Colonic mucosa (tissue), 4 donors: Measurements from ENCODE around the gene SGCE. TPM values are rescaled to one million over a fixed set of nuclear protein-coding genes. Genes with fewer than 3 reads are reported as not detected.

Experiments used
- DNase-seq: peaks from one replicate; pipeline ENCODE4 v3.0.0-alpha.2; 2020
- H3K27ac ChIP-seq: fragments of 200-600 bp; one replicate; pipeline ENCODE4 v1.8.0; 2021
- H3K27me3 ChIP-seq: fragments of 200-600 bp; one replicate; pipeline ENCODE4 v1.8.0; 2021
- H3K36me3 ChIP-seq: fragments of 200-600 bp; one replicate; pipeline ENCODE4 v1.8.0; 2021
- H3K4me1 ChIP-seq: fragments of 200-600 bp; one replicate; pipeline ENCODE4 v1.8.0; 2021; ENCODE audit warnings: mild to moderate bottlenecking
- H3K4me3 ChIP-seq: fragments of 200-600 bp; one replicate; pipeline ENCODE4 v1.8.0; 2021
- H3K9ac ChIP-seq, 2 donors: one replicate each; pipeline ENCODE4 v1.7.0; 2013; ENCODE audit warnings: control low read depth in 2 of 2, low read depth in 2 of 2, low read length in 2 of 2
- H3K9me3 ChIP-seq: fragments of 200-600 bp; one replicate; pipeline ENCODE4 v1.8.0; 2021
- CTCF ChIP-seq: fragments of 200-600 bp; IDR thresholded peaks from one replicate; pipeline ENCODE4 v1.8.0; 2022; ENCODE audit warnings: antibody characterized with exemption, mild to moderate bottlenecking
- intact Hi-C: fragments of 100-400 bp; cut with DNase I; formaldehyde crosslinking; loops from one replicate; pipeline ENCODE4 v1.14.1; 2022
- total RNA-seq, 2 donors: library from RNA; stranded (reverse); fragmentation: NEBNext Ultra II Directional in 1 of 2; extraction: Animal tissue kit (Norgen Biotek cat#: 25700) in 1 of 2; gene quantifications; one replicate each; pipeline ENCODE4 v1.2.1, GENCODE V29; 2021
- donor health status: healthy.
- donor health status: DM: no; HTN: no; CAD: no.
- donor health status: DM: no; HTN: no; CAD: no.

Gene SGCE
- total RNA-seq, 2 donors from 2014 or later = 6.1 to 10.8 TPM

DNA sequence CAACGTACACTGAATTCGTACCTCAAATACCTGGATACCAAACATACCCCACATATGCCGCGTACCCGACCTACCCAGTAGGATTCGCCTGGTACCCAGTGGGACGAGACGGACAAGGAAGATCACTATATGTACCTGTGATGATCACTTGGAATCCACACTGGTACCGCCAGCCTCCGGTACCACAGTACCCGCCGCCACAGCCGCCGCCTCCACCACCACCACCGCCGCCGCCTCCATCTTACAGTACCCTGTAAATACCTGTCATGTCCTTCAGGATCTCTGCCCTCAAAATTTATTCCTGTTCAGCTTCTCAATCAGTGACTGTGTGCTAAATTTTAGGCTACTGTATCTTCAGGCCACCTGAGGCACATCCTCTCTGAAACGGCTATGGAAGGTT, 9.5 kb upstream of the SGCE start:
- Histone ChIP-seq H3K4me3 (no peak overlapping the region), H3K9ac (no peak overlapping the region), H3K4me1 (no peaks in the 10 kb centered on the region), H3K36me3 (no peaks in the 10 kb centered on the region), H3K27me3 (no peaks in the 10 kb centered on the region), H3K27ac (no peak overlapping the region), H3K9me3 (no peaks in the 10 kb centered on the region)
- TF ChIP-seq CTCF = no peak
- intact Hi-C loops = no loop called here
- no peak for DNase-seq

- no peaks in the 10 kb centered on the region for H3K4me1 ChIP-seq
- H3K27ac ChIP-seq = no peak overlapping the region
- no peaks in the 10 kb centered on the region for H3K36me3 ChIP-seq
- TF ChIP-seq CTCF = no peak
- H3K9me3 ChIP-seq = no peaks in the 10 kb centered on the region
- H3K27me3 ChIP-seq = no peaks in the 10 kb centered on the region
- no peak overlapping the region for H3K4me3 ChIP-seq
- no peak overlapping the region for H3K9ac ChIP-seq
- intact Hi-C loops = no loop called here
- DNase-seq = no peak
Measured at GRCh38 chr7:94664023-94664422, 8.1 kb upstream of the SGCE start.

DNA sequence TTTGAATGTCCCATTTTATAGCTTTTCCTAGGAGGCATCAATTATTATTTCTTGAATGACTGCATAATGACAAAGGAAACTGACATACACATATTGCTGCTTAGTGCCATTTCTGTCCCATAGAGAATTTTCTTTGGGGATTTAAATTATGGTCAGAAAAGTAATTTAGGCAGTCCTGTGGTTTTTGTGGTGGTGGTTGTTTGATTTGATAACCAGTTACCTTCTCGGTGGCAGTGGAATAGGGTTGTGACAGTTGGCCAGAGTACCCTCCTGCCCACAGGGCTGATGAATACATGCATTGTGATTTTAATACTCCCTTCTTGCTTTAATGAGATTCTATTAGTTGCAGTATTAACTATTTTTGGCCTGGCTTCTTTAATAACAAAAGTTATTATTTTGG, 6.6 kb upstream of the SGCE start:
- TF ChIP-seq CTCF = no peak
- intact Hi-C loops = no loop called here
- no peak for DNase-seq
- Histone ChIP-seq H3K9me3 (no peaks in the 10 kb centered on the region), H3K36me3 (no peaks in the 10 kb centered on the region), H3K27me3 (no peaks in the 10 kb centered on the region), H3K4me1 (no peaks in the 10 kb centered on the region), H3K27ac (no peak overlapping the region), H3K4me3 (no peak overlapping the region), H3K9ac (no peak overlapping the region)

- no peak for TF ChIP-seq CTCF
- Histone ChIP-seq H3K9ac (no peak overlapping the region), H3K4me3 (no peak overlapping the region), H3K27me3 (peaks cover 3% of the 10 kb centered on the region), H3K4me1 (no peaks in the 10 kb centered on the region), H3K9me3 (no peaks in the 10 kb centered on the region), H3K27ac (no peak overlapping the region), H3K36me3 (no peaks in the 10 kb centered on the region)
- DNase-seq = no peak
- intact Hi-C loops = no loop called here
Measured at GRCh38 chr7:94660006-94660405, 4.1 kb upstream of the SGCE start.

DNA sequence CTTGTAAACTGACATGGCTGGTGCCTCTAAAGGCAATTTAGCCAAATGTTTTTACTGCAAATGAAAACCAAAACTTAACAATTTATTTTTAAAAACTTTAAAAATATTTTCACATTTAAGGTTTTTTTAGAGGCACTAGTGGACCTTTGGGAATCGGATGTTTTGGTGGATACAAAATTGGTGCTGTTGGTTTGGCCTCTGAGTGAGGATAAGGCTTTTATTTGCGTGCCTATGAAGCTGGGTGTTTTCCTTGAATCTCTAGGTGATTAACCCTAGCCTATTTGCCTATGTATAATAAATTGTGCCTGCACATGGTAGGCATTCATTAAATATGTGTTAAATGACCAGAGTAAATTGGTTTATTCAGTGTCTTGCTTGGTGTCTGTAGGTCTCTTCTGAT, 2.9 kb upstream of the SGCE start:
- H3K4me3 ChIP-seq = no peak overlapping the region
- no peaks in the 10 kb centered on the region for H3K36me3 ChIP-seq
- intact Hi-C loops = no loop called here
- no peak overlapping the region for H3K27ac ChIP-seq
- no peak for DNase-seq
- no peak overlapping the region for H3K9ac ChIP-seq
- peaks cover 4% of the 10 kb centered on the region for H3K27me3 ChIP-seq
- no peaks in the 10 kb centered on the region for H3K9me3 ChIP-seq
- no peaks in the 10 kb centered on the region for H3K4me1 ChIP-seq
- no peak for TF ChIP-seq CTCF
